ENCODE measurements around the gene EPS8L3.
"Not testable (repeated sequence)": the region's sequence is repeated elsewhere in the genome, so short reads cannot be mapped to it uniquely, and the experiment has no call there.

EPS8L3 gene

GRCh38 chr1:109777436-109777835, 13.7 kb upstream of the EPS8L3 start:
- no peak for DNase-seq

GRCh38 chr1:109776911-109777310, 13.2 kb upstream of the EPS8L3 start:
- DNase-seq: peak; percentile 36 to 80 (median 67)

GRCh38 chr1:109776206-109776835, 12.6 kb upstream of the EPS8L3 start:
- DNase-seq: no peak

- DNase-seq: no peak
These were observed 11.7 kb upstream of the EPS8L3 start for GRCh38 chr1:109775398-109775797.

GRCh38 chr1:109773900-109774485, 10.3 kb upstream of the EPS8L3 start:
- DNase-seq: no peak

- peak; percentile 47 to 76 (median 61) for DNase-seq
These were observed 9.6 kb upstream of the EPS8L3 start for GRCh38 chr1:109773203-109773899.

GRCh38 chr1:109772658-109773202, 9.0 kb upstream of the EPS8L3 start:
- DNase-seq: no peak

- no peak for DNase-seq
These were observed 8.3 kb upstream of the EPS8L3 start for GRCh38 chr1:109771712-109772657.

GRCh38 chr1:109770331-109771095, 6.8 kb upstream of the EPS8L3 start:
- no peak for DNase-seq

- no peak for DNase-seq
These were observed 5.8 kb upstream of the EPS8L3 start for GRCh38 chr1:109769330-109770078.

GRCh38 chr1:109768820-109769219, 5.1 kb upstream of the EPS8L3 start:
- no peak for DNase-seq

- DNase-seq: no peak
These were observed 4.6 kb upstream of the EPS8L3 start for GRCh38 chr1:109768335-109768650.

- DNase-seq: no peak
These were observed 4.1 kb upstream of the EPS8L3 start for GRCh38 chr1:109767637-109768334.

- not testable (repeated sequence) for DNase-seq
These were observed 3.4 kb upstream of the EPS8L3 start for GRCh38 chr1:109766991-109767636.

GRCh38 chr1:109765896-109766615, 2.3 kb upstream of the EPS8L3 start:
- no peak for DNase-seq

GRCh38 chr1:109765483-109765815, 1.7 kb upstream of the EPS8L3 start:
- no peak for DNase-seq

- DNase-seq: no peak
These were observed 1.1 kb upstream of the EPS8L3 start for GRCh38 chr1:109764561-109765482.

- no peak for DNase-seq
These were observed 690 bp downstream of the EPS8L3 start for GRCh38 chr1:109762821-109763645.

All from stimulated activated naive CD4-positive, alpha-beta T cell (primary cell).